Measurements from ENCODE around the gene ADIG.

ADIG gene

GRCh38 chr20:38581013-38581412, at the start of gene ADIG:
ADIG (plus strand) TSS chr20:38581197; CDS start chr20:38581251, 54 bp downstream.
- H3K27me3 Mint-ChIP-seq = no peaks in the 10 kb centered on the region

GRCh38 chr20:38534756-38535155, 46.2 kb upstream of the ADIG start:
- no peak overlapping the region for H3K4me3 Mint-ChIP-seq
- H3K36me3 Mint-ChIP-seq (ENCODE audit: low read depth) = peaks cover 47% of the 10 kb centered on the region
- no peaks in the 10 kb centered on the region for H3K27me3 Mint-ChIP-seq
- no peaks in the 10 kb centered on the region for H3K9me3 Mint-ChIP-seq
- H3K27ac Mint-ChIP-seq = no peak overlapping the region
- H3K4me1 Mint-ChIP-seq (ENCODE audit: low read depth) = peaks cover 2% of the 10 kb centered on the region

More at GRCh38 chr20:38581013-38581412, at the start of gene ADIG:
- Mint-ChIP-seq H3K9me3 (no peaks in the 10 kb centered on the region), H3K4me3 (no peak within 1 kb of the TSS), H3K36me3 (ENCODE audit: low read depth) (peaks cover 4% of the 10 kb centered on the region), H3K4me1 (ENCODE audit: low read depth) (no peaks in the 10 kb centered on the region), H3K27ac (peak within 1 kb of the TSS; percentile 58)

- H3K4me3 Mint-ChIP-seq = no peak overlapping the region
- H3K27ac Mint-ChIP-seq = no peak overlapping the region
- H3K27me3 Mint-ChIP-seq = no peaks in the 10 kb centered on the region
- H3K4me1 Mint-ChIP-seq (ENCODE audit: low read depth) = peaks cover 2% of the 10 kb centered on the region
- no peaks in the 10 kb centered on the region for H3K9me3 Mint-ChIP-seq
- peaks cover 51% of the 10 kb centered on the region for H3K36me3 Mint-ChIP-seq (ENCODE audit: low read depth)
These were observed 44.7 kb upstream of the ADIG start for GRCh38 chr20:38536310-38536709.

- peaks cover 2% of the 10 kb centered on the region for H3K4me1 Mint-ChIP-seq (ENCODE audit: low read depth)
- H3K27me3 Mint-ChIP-seq = no peaks in the 10 kb centered on the region
- no peak overlapping the region for H3K27ac Mint-ChIP-seq
- H3K36me3 Mint-ChIP-seq (ENCODE audit: low read depth) = peaks cover 54% of the 10 kb centered on the region
- no peak overlapping the region for H3K4me3 Mint-ChIP-seq
- no peaks in the 10 kb centered on the region for H3K9me3 Mint-ChIP-seq
These were observed 43.8 kb upstream of the ADIG start for GRCh38 chr20:38537176-38537575.

- no peak overlapping the region for H3K27ac Mint-ChIP-seq
- peaks cover 2% of the 10 kb centered on the region for H3K4me1 Mint-ChIP-seq (ENCODE audit: low read depth)
- no peaks in the 10 kb centered on the region for H3K27me3 Mint-ChIP-seq
- H3K4me3 Mint-ChIP-seq = no peak overlapping the region
- H3K36me3 Mint-ChIP-seq (ENCODE audit: low read depth) = peaks cover 70% of the 10 kb centered on the region
- H3K9me3 Mint-ChIP-seq = no peaks in the 10 kb centered on the region
These were observed 42.2 kb upstream of the ADIG start for GRCh38 chr20:38538789-38539188.

GRCh38 chr20:38543014-38543906, 37.7 kb upstream of the ADIG start:
- Mint-ChIP-seq H3K27ac (no peak overlapping the region), H3K4me1 (ENCODE audit: low read depth) (no peaks in the 10 kb centered on the region), H3K27me3 (no peaks in the 10 kb centered on the region), H3K36me3 (ENCODE audit: low read depth) (peaks cover 72% of the 10 kb centered on the region), H3K9me3 (no peaks in the 10 kb centered on the region), H3K4me3 (no peak overlapping the region)

- H3K27me3 Mint-ChIP-seq = no peaks in the 10 kb centered on the region
These were observed 35.2 kb upstream of the ADIG start for GRCh38 chr20:38545771-38546170.

GRCh38 chr20:38547288-38548085, 33.5 kb upstream of the ADIG start:
- Mint-ChIP-seq H3K27ac (no peak overlapping the region), H3K9me3 (no peaks in the 10 kb centered on the region), H3K4me1 (ENCODE audit: low read depth) (no peaks in the 10 kb centered on the region), H3K4me3 (no peak overlapping the region), H3K36me3 (ENCODE audit: low read depth) (peaks cover 63% of the 10 kb centered on the region), H3K27me3 (no peaks in the 10 kb centered on the region)

More at GRCh38 chr20:38545771-38546170, 35.2 kb upstream of the ADIG start:
- Mint-ChIP-seq H3K27ac (no peak overlapping the region), H3K36me3 (ENCODE audit: low read depth) (peaks cover 79% of the 10 kb centered on the region), H3K9me3 (no peaks in the 10 kb centered on the region), H3K4me1 (ENCODE audit: low read depth) (no peaks in the 10 kb centered on the region), H3K4me3 (no peak overlapping the region)

- no peak overlapping the region for H3K4me3 Mint-ChIP-seq
- H3K27me3 Mint-ChIP-seq = no peaks in the 10 kb centered on the region
- H3K4me1 Mint-ChIP-seq (ENCODE audit: low read depth) = no peaks in the 10 kb centered on the region
- H3K9me3 Mint-ChIP-seq = no peaks in the 10 kb centered on the region
- peaks cover 52% of the 10 kb centered on the region for H3K36me3 Mint-ChIP-seq (ENCODE audit: low read depth)
- no peak overlapping the region for H3K27ac Mint-ChIP-seq
These were observed 32.5 kb upstream of the ADIG start for GRCh38 chr20:38548356-38549083.

- Mint-ChIP-seq H3K9me3 (no peaks in the 10 kb centered on the region), H3K27me3 (no peaks in the 10 kb centered on the region), H3K27ac (no peak overlapping the region), H3K36me3 (ENCODE audit: low read depth) (peaks cover 46% of the 10 kb centered on the region), H3K4me1 (ENCODE audit: low read depth) (no peaks in the 10 kb centered on the region), H3K4me3 (no peak overlapping the region)
These were observed 30.7 kb upstream of the ADIG start for GRCh38 chr20:38550274-38550673.

GRCh38 chr20:38551056-38551626, 29.9 kb upstream of the ADIG start:
- Mint-ChIP-seq H3K27me3 (no peaks in the 10 kb centered on the region), H3K27ac (no peak overlapping the region), H3K4me3 (no peak overlapping the region), H3K36me3 (ENCODE audit: low read depth) (peaks cover 39% of the 10 kb centered on the region), H3K9me3 (no peaks in the 10 kb centered on the region), H3K4me1 (ENCODE audit: low read depth) (no peaks in the 10 kb centered on the region)

GRCh38 chr20:38554986-38555385, 26.0 kb upstream of the ADIG start:
- peaks cover 40% of the 10 kb centered on the region for H3K36me3 Mint-ChIP-seq (ENCODE audit: low read depth)
- no peaks in the 10 kb centered on the region for H3K9me3 Mint-ChIP-seq
- H3K27me3 Mint-ChIP-seq = no peaks in the 10 kb centered on the region
- H3K4me3 Mint-ChIP-seq = no peak overlapping the region
- H3K4me1 Mint-ChIP-seq (ENCODE audit: low read depth) = no peaks in the 10 kb centered on the region
- H3K27ac Mint-ChIP-seq = no peak overlapping the region

- Mint-ChIP-seq H3K36me3 (ENCODE audit: low read depth) (peaks cover 44% of the 10 kb centered on the region), H3K27me3 (no peaks in the 10 kb centered on the region), H3K4me3 (no peak overlapping the region), H3K27ac (no peak overlapping the region), H3K9me3 (no peaks in the 10 kb centered on the region), H3K4me1 (ENCODE audit: low read depth) (no peaks in the 10 kb centered on the region)
These were observed 25.6 kb upstream of the ADIG start for GRCh38 chr20:38555395-38555794.

GRCh38 chr20:38557174-38557573, 23.8 kb upstream of the ADIG start:
- Mint-ChIP-seq H3K27me3 (no peaks in the 10 kb centered on the region), H3K4me3 (no peak overlapping the region), H3K36me3 (ENCODE audit: low read depth) (peaks cover 51% of the 10 kb centered on the region), H3K4me1 (ENCODE audit: low read depth) (no peaks in the 10 kb centered on the region), H3K27ac (no peak overlapping the region), H3K9me3 (no peaks in the 10 kb centered on the region)

Data from stimulated activated naive CD8-positive, alpha-beta T cell treated with anti-CD3 and anti-CD28 coated beads, Interleukin-15, Interleukin-2, amounts not matched to agents 100 ng/mL and 50 ng/mL, for 24 hours (primary cell).